Large intestine (tissue), 3 donors: Measurements from ENCODE around the gene IRGQ. TPM values are rescaled to one million over a fixed set of nuclear protein-coding genes. Genes with fewer than 3 reads are reported as not detected.

Source experiments
- DNase-seq, 2 donors: peaks; one replicate each; pipeline versions ENCODE4 v3.0.0 to v3.0.0-alpha.2; 2013
- H3K27ac ChIP-seq: one replicate; pipeline ENCODE4 v1.5.1; 2013; ENCODE audit warnings: low read length
- H3K27me3 ChIP-seq: 2 replicates; pipeline ENCODE4 v1.6.1; 2013; ENCODE audit warnings: low read length; ENCODE audit not compliant: control insufficient read depth, insufficient read depth
- H3K36me3 ChIP-seq: 2 replicates; pipeline ENCODE4 v1.6.1; 2013; ENCODE audit warnings: low read length; ENCODE audit not compliant: control insufficient read depth, insufficient read depth
- H3K4me1 ChIP-seq: one replicate; pipeline ENCODE4 v1.6.1; 2013; ENCODE audit warnings: low read length; ENCODE audit not compliant: control insufficient read depth, insufficient read depth
- H3K4me3 ChIP-seq: one replicate; pipeline ENCODE4 v1.5.1; 2013; ENCODE audit warnings: low read length
- H3K9me3 ChIP-seq: one replicate; pipeline ENCODE4 v1.6.1; 2013; ENCODE audit warnings: mild to moderate bottlenecking, low read depth, low read length, moderate library complexity; ENCODE audit not compliant: control insufficient read depth
- WGBS: methylation state at CpG from one replicate; pipeline ENCODE4 v1.1.5; 2013; ENCODE audit warnings: low lambda C conversion rate; ENCODE audit not compliant: insufficient coverage; 5-methylcytosine and 5-hydroxymethylcytosine counted together
- polyA plus RNA-seq: library from polyadenylated mRNA; unstranded; fragments of 120-200 nt; gene quantifications from one replicate; pipeline ENCODE4 v1.2.1, GENCODE V29; 2013

IRGQ gene
- polyA plus RNA-seq, 1 donor: 11.5 TPM

DNA sequence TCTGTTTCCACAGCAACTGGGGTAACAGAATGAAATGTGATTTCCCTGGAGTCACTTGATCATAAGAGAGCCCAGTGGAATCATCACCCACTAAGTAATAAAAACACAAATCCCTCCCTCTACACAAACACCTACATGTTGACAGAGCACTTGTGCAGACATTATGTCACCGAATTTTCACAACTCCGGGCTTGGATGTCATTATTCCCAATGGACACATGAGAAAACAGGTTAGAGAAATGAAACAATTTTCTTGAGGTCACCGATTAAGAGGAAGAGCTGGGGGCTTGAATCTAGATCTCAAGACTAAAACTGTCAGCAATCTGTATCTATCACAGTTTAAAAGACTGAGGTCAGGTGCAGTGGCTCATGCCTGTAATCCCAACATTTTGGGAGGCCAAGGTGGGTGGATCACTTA, 23.8 kb downstream of the IRGQ start:
- Histone ChIP-seq H3K4me1 (peaks cover 10% of the 10 kb centered on the region), H3K9me3 (no peaks in the 10 kb centered on the region), H3K27me3 (no peaks in the 10 kb centered on the region), H3K27ac (no peak overlapping the region), H3K4me3 (no peak overlapping the region), H3K36me3 (peaks cover 2% of the 10 kb centered on the region)
- peak in 1 of 2 donors; percentile 48 for DNase-seq
- no CpG with 5 or more reads among the region's 3 CpGs for WGBS

DNA sequence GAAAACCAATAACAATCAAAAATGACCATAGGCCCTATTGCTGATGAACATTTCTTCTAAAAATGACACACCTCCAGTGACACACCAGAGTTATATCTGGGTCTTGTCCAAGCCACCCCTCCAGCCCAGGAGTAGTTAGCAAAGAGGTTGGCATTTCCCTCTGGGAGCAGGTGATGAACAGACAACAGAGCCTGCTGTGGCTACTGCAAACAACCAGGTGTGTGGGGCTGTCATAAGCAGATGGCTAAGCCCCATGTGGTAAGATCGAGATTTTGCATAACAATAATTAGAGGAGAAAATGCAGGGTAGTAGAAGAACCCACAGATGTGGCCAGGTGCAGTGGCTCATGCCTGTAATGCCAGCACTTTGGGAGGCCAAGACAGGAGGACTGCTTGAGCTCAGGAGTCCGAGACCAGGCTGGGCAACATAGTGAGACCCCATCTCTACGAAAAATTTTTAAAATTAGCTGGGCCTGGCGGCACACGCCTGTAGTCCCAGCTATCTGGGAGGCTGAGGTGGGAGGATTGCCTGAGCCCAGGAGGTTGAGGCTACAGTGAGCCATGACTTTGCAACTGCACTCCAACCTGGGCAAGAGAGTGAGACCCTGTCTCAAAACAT, 25.7 kb downstream of the IRGQ start:
- no CpG with 5 or more reads among the region's 5 CpGs for WGBS
- Histone ChIP-seq H3K27ac (no peak overlapping the region), H3K4me3 (no peak overlapping the region), H3K9me3 (no peaks in the 10 kb centered on the region), H3K36me3 (peaks cover 2% of the 10 kb centered on the region), H3K27me3 (no peaks in the 10 kb centered on the region), H3K4me1 (peaks cover 5% of the 10 kb centered on the region)
- no peak for DNase-seq

DNA sequence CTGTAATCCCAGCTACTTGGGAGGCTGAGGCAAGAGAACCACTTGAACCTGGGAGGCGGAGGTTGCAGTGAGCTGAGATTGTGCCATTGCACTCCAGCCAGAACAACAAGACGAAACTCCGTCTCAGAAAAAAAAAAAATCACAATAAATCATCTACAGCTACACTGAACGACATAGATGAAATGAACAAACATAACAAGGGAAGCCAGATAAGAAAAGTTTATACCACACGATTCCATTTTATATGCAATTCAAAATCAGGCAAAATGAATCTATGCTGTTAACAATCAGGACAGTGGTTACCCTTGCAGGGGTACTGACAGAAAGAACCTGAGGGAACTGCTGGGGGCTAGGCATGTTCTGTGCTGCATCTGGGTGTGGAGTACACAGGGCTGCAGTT, 26.3 kb downstream of the IRGQ start:
- Histone ChIP-seq H3K4me3 (no peak overlapping the region), H3K27me3 (no peaks in the 10 kb centered on the region), H3K27ac (no peak overlapping the region), H3K9me3 (no peaks in the 10 kb centered on the region), H3K36me3 (peaks cover 2% of the 10 kb centered on the region), H3K4me1 (peaks cover 3% of the 10 kb centered on the region)
- WGBS: 100% methylated on average over 3 of the region's 5 CpGs
- no peak for DNase-seq

DNA sequence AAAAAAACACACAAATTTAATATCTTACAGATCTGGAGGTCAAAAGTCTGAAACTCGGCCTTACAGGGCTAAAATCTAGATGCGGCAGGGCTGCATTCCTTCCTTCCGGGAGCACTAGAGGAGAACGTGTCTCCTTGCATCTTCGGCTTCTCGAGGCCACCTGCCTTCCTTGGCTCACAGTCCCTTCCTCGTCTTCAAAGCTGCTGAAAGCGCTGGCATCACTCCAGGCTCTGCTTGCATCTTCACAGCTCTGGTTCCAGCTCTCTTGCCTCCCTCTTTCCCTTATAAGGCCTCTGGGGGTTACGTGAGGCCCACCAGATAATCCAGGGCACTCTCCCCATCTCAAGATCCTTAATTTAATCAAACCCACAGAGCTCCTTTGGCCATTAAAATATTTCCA, 31.1 kb downstream of the IRGQ start:
- no CpG with 5 or more reads among the region's 9 CpGs for WGBS
- Histone ChIP-seq H3K36me3 (peaks cover 27% of the 10 kb centered on the region), H3K27ac (no peak overlapping the region), H3K27me3 (no peaks in the 10 kb centered on the region), H3K4me1 (no peaks in the 10 kb centered on the region), H3K9me3 (no peaks in the 10 kb centered on the region), H3K4me3 (no peak overlapping the region)
- no peak for DNase-seq

DNA sequence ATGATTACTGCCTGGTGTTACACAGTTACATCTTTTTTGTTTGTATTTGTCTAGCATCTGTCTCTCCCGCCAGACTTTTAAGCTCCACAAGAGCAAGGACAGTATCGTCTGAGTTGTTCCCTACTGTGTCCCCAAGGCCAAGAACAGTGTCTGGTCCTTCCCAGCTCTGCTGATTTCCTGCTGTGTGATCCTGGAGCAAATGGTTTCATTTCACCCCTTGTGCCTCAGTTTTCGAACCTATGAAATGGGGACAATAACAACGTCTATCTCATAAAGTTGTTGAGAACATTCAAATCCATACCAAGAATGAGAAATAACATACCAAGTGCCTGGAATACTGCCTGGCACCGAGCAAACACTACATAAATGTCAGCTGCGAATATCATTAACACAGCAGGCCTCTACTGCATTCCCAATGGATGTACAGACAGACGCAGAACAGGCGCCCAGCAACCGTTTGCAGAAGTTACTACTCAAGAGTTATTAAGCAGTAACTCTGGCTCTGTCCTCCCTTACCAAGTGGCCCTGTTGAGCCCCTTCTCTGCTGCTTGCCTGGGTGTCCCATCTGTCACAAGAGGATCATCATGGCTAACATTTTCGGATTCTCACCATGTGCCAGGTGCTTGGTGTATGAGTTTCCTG, 32.0 kb downstream of the IRGQ start:
- Histone ChIP-seq H3K27me3 (no peaks in the 10 kb centered on the region), H3K36me3 (peaks cover 27% of the 10 kb centered on the region), H3K9me3 (no peaks in the 10 kb centered on the region), H3K4me1 (no peaks in the 10 kb centered on the region), H3K4me3 (no peak overlapping the region), H3K27ac (no peak overlapping the region)
- DNase-seq: no peak
- no CpG with 5 or more reads among the region's 10 CpGs for WGBS

DNA sequence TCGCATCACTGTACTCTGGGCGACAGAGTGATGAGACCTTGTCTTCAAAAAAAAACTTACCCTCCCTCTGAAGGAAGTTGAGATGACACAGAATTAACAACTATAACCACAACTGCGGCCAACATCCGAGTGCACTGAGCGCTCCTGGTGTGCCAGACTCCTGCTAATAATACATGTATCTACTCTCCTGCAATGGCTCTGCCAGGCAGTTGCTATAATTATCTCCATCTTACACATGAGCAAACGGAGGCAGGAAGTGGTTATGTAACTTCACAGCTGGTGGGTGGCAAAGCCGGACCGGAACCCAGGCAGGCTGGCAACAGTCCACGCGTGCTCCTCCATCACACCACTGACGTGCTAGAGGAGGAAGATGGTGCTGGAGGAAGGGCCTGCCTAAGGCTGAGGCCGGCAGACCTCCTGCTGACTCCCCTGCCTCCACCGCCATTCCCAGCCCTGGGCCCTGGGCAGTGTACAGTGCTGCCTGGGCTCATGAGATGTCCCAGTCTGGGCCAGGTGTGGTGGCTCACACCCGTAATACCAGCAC, 33.2 kb downstream of the IRGQ start:
- Histone ChIP-seq H3K36me3 (peaks cover 30% of the 10 kb centered on the region), H3K9me3 (no peaks in the 10 kb centered on the region), H3K27me3 (no peaks in the 10 kb centered on the region), H3K4me1 (no peaks in the 10 kb centered on the region), H3K27ac (no peak overlapping the region), H3K4me3 (no peak overlapping the region)
- no CpG with 5 or more reads among the region's 14 CpGs for WGBS
- DNase-seq: no peak

DNA sequence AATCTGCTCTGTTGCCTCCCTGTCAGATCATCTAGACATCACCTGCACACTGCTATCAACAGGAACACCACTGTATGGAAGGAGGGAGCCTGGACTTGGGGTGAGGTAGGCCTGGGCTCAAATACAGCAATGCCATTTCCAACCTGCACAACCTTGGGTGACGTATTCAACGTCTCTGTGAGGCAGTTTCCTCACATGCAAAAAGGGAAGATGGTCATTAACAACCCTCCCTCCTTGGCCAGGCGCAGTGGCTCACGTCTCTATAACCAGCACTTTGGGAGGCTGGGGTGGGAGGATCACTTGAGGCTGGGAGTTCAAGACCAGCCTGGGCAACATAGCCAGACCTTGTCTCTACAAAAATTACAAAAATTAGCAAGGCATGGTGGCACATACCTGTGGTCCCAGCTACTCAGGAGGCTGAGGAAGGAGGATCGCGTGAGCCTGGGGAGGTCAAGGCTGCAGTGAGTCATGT, 33.7 kb downstream of the IRGQ start:
- H3K27ac ChIP-seq: no peak overlapping the region
- DNase-seq: no peak
- H3K27me3 ChIP-seq: no peaks in the 10 kb centered on the region
- no peaks in the 10 kb centered on the region for H3K4me1 ChIP-seq
- no peak overlapping the region for H3K4me3 ChIP-seq
- peaks cover 35% of the 10 kb centered on the region for H3K36me3 ChIP-seq
- H3K9me3 ChIP-seq: no peaks in the 10 kb centered on the region
- no CpG with 5 or more reads among the region's 6 CpGs for WGBS

DNA sequence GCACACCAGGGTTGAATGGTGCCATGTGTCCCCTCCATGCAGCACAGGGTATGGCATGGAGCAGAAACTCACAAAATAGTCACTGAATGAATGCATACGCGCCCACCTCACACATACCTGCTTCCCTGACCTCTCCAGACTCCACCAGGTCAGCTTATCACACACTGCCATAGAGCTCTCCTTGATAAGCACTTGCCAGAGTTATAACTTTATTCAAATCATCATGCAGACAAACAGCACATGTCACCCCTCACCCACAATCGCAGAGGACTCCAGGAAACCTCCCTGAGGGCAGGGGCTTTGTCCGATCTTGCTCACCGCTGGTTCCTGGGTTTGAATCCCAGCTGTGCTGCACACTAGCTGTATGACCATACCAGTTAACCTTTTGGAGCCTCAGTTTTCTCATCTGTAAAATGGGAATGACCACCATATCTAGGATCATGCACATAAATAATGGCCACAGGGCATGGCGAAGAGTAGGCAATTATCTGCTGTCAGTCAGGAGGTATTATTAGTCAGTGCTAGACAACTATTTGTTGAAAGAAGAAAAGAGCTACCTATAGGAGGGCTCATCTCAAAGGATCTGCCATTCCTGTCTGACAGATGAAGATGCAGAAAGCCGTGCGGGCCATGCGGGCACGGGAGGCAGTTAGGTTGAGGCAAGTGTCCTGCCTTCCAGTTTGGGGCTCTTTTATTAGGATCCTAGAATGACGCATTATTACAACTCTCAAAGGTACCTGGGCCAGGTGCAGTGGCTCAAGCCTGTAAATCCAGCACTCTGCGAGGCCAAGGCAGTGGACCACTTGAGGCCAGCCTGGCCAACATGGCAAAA, 34.6 kb downstream of the IRGQ start:
- no peaks in the 10 kb centered on the region for H3K27me3 ChIP-seq
- H3K4me1 ChIP-seq: no peaks in the 10 kb centered on the region
- H3K36me3 ChIP-seq: peaks cover 35% of the 10 kb centered on the region
- WGBS: no CpG with 5 or more reads among the region's 12 CpGs
- H3K9me3 ChIP-seq: no peaks in the 10 kb centered on the region
- no peak for DNase-seq
- H3K27ac ChIP-seq: no peak overlapping the region
- H3K4me3 ChIP-seq: no peak overlapping the region

DNA sequence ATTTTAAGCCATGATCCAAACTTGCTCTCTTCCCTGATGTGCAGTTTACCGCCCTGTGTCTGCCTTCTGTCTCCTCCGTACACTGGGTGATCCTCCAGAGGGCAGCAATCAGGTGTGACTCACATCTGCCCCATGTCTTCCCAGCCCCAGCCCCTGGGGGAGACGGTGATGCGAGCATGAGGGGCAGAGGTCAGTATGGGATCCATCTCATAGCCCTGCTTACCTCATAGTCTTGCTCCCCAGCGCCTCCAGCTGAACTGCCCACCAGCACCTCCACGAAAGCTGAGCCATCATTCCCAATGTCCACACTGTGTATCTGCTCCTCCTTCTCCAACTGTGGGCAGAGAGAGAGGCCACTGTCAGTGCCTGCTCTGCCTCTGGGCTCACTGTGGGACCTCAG, 35.2 kb downstream of the IRGQ start:
- Histone ChIP-seq H3K9me3 (no peaks in the 10 kb centered on the region), H3K27me3 (no peaks in the 10 kb centered on the region), H3K27ac (no peak overlapping the region), H3K4me1 (no peaks in the 10 kb centered on the region), H3K36me3 (peaks cover 39% of the 10 kb centered on the region), H3K4me3 (no peak overlapping the region)
- peak in 1 of 2 donors; percentile 12 for DNase-seq
- no CpG with 5 or more reads among the region's 6 CpGs for WGBS

DNA sequence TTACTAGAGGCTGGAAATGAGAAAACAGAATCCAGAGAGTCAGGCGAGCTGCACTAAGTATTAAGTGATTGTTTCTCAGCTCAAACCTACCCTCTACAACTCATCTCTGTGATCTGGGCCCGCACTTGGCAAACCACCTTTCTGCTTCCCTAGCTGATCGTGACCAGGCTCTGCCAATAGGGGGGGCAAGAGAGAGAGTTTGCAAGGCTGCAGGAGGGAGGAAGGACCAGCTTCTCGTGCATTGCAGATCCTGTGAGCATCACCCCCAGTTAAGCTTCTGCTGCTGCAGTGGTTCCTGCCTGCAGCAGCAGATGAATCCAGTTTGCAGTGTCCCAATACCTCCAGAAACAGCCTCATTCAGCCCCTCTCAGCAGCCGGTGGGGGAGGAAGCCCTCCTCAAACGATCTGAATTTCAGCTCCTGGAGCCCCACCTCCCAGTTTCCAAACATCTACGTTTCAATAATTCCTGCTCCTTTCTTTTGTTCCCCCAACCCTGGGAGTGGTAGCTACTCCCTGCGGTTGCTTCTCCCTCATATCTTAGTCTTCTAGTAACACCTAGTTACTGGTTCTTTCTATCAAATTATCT, 40.7 kb downstream of the IRGQ start:
- H3K4me3 ChIP-seq: no peak overlapping the region
- no peaks in the 10 kb centered on the region for H3K4me1 ChIP-seq
- 71% methylated on average over 2 of the region's 8 CpGs for WGBS
- H3K27ac ChIP-seq: no peak overlapping the region
- DNase-seq: peak; percentile 45 to 55
- no peaks in the 10 kb centered on the region for H3K9me3 ChIP-seq
- peaks cover 57% of the 10 kb centered on the region for H3K36me3 ChIP-seq
- H3K27me3 ChIP-seq: no peaks in the 10 kb centered on the region
